Measurements from ENCODE around the gene PINK1. TPM values are rescaled to one million over a fixed set of nuclear protein-coding genes. Genes with fewer than 3 reads are reported as not detected.

PINK1 gene
- total RNA-seq, 1 donor from 2014 or later = 261 TPM

DNA sequence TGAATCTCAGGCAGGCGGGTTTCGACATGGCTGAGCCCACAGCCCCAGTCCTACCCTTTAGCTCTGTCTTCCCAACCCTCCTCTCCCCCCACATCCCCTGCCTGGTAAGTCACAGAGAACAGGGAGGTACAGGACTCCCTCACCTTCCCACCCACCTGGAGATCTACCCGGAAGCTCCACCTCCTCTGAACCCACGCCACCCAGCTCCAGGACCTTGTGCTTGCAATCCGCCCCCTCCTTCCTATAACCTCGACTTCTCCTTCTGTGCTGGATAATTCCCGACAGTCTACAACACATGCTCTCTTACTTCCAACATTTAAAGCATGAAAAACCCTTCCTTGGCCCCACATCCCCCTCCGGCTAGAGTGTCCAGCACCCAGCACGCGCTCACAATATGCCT, 62.3 kb downstream of the PINK1 start:
- intact Hi-C loops (cut with micrococcal nuclease) = loop anchor here (10.0 kb wide), 1 partner anchor 499 kb away; no protein-coding TSS in a partner anchor
- DNase-seq (no peak), ATAC-seq (no peak)

DNA sequence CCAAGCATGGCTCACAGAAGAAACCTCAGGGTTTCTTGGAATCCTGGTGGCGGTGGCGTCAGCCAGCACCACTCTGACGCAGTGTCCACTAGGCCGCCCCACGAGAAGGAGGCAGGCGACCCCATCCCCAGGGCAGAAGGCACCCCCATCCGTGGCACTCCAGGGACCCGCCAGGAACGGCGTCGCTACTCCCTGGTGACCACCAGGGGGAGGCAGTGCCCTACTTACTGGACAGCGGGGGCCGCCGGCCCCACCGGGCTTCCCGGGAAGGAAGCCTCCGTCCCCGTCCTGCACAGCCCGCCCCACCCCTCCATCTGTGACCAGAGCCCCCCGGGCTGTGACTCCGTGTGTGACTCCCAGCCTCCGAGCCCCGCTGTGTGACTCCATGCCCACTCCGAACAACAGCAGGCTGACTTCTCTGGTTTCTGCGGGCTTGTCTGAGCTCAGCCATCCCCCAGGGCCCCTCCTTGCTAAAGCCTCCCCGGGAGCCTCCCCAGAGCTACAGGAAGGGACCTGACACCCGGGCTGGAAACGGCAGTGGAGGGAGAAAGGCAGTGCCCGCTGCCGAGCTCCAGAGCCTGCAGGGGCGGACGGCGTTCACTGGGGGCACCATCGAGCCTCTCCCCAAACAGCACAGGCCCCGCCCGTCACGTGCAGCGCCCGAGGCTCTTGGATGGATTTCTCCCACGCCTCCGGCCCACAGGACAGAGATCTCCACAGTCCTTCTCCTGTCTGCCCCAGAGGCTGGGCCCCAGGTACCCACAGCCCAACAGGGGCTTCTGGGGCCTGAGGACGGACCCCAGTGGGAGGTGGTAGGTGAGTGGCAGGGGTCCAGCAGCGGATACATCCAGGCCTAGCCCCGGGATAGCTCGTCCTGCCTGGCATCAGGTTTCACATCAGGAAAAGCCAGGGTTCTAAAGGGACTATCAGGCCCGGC, 63.4 kb downstream of the PINK1 start:
- ATAC-seq (peak; percentile 95), DNase-seq (peak; percentile 90)
- intact Hi-C loops (cut with micrococcal nuclease) = loop anchor here (10.0 kb wide), 1 partner anchor 498 kb away; no protein-coding TSS in a partner anchor

DNA sequence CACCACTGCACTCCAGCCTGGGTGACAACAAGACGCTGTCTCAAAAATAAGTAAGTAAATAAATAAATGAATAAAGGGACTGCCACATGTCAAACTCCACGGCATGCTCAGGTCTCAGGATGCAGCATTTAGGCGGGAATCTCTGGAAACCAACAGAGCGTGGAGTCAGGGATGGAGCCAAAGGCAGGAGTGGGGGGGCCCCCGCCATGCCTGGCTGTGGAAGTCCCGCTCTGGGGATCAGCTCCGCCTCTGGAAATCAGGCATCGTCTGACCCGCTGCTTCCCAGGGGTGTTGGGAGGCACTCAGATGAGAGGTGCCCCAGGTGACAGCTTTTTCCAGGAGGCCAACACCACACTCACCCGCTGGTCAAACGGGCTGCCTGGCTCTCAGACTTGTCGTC, 64.3 kb downstream of the PINK1 start:
- intact Hi-C loops (cut with micrococcal nuclease) = loop anchor here (10.0 kb wide), 1 partner anchor 497 kb away; no protein-coding TSS in a partner anchor
- ATAC-seq (no peak), DNase-seq (no peak)

DNA sequence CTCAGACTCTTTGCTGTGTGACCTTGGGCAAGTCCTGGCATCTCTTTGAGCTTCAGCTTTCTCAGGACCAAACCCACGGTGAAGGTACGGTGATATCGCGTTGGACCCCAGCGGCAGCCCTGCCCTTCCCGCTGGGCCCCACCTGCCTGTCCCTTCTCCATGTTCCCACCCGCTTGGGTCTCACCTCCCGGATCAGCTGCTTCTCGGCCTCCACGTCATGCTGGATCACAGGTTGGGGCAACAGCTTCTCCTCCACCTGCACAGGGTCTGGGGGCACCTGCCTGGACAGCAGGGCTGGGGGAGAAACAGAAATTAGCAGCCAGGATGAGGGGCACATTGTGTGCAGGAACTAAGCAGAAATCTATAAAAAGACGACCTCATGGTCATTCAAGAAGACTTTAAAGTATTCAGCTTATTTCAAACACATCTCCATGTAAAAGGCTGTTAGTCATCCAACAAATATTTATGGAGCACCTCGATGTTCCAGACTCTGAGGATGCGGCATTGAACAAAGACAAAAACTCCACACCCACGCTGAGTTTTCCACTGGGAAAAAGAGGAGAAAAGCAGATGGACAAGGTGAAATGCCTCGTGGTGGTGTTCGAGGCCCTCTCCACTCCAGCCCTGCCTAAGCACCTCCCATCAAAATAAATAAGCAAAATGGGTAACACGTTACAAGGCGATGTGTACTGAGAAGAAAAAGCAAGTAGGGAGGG, 65.1 kb downstream of the PINK1 start:
- intact Hi-C loops (cut with micrococcal nuclease) = loop anchor here (10.0 kb wide), 1 partner anchor 496 kb away; no protein-coding TSS in a partner anchor
- ATAC-seq = no peak
- peak; percentile 14 for DNase-seq

DNA sequence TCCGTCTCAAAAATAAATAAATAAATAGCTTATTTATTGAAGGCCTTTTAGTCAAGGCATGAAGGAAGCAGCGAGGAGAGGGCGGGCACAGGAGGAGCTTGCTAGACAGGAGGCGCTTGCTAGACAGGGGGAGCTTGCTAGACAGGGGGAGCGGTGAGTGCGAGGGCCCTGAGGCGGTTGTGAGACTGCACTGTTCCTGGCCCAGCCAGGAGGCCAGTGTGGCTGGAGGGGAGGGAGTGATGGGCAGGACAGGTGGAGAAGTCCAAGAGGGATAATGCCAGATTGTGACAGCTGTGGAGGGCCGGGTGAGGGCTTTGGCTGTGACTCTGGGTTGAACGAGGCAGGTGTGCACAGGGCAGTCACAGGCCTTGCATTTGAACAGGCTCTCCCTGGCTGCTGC, 66.3 kb downstream of the PINK1 start:
- ATAC-seq (no peak), DNase-seq (peak; percentile 14)
- intact Hi-C loops (cut with micrococcal nuclease) = loop anchor here (10.0 kb wide), 1 partner anchor 495 kb away; no protein-coding TSS in a partner anchor

DNA sequence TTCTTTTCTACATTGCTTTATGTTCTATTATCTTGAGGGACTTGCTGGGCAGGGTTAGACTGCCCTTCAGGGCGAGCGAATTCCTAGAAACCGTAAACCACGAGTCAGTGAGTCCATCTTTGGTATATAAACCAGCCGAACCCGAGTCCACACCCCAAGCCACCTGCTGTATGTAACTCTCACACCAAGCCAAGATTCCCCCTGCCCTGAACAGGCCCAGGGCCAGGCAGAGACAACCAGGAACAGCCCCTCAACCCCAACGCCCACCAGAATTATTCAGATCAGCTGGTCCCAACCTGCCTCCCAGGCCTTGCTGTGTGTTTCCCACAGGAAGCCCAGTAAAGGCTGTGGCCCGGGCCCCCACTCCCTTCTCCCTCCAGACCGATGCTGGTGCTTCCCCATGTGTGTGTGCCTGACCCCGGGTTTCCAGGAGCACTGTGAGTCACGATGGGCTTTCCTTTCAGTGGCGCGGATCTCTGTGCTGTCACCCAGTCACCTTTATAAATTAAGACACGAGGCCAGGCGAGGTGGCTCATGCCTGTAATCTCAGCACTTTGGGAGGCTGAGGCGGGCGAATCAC, 67.5 kb downstream of the PINK1 start:
- intact Hi-C loops (cut with micrococcal nuclease) = no loop called here
- no peak for DNase-seq
- no peak for ATAC-seq

Other genes starting within 250 kb of the PINK1 start
- gene CAMK2N1, start 147.2 kb upstream of the PINK1 start, total RNA-seq = 9.9 TPM
- 45.0 TPM for gene MUL1, start 125.3 kb upstream of the PINK1 start, total RNA-seq
- 2.5 TPM for gene FAM43B, start 80.9 kb upstream of the PINK1 start, total RNA-seq
- gene CDA, start 44.4 kb upstream of the PINK1 start, total RNA-seq = 2.9 TPM
- gene DDOST, start 27.9 kb downstream of the PINK1 start, total RNA-seq = 135 TPM
- 3.5 TPM for gene KIF17, start 84.5 kb downstream of the PINK1 start, total RNA-seq
- gene SH2D5, start 99.2 kb downstream of the PINK1 start, total RNA-seq = not detected
- 121 TPM for gene HP1BP3, start 153.8 kb downstream of the PINK1 start, total RNA-seq